Measurements from ENCODE around the gene HMCN1.

The HMCN1 gene

DNA sequence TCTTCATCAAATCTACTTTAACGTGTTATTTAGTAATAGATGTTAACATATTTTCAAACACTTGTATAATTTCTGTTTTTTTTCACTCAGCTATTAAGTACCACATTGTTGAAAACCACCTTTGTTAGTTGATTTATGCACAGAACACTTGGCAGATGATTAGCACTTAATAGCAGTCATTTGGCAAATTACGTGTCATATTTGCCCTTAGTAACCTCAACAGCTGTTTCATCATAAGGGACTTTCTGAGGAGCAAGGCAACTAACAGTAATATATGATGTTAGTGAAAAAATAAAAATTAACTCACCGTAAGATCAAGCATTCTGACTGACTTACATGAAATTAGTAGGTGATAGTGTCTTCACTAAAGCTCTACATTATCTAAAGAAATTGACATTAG is 186.4 kb downstream of the HMCN1 start:
- peak; percentile 88 for DNase-seq

DNA sequence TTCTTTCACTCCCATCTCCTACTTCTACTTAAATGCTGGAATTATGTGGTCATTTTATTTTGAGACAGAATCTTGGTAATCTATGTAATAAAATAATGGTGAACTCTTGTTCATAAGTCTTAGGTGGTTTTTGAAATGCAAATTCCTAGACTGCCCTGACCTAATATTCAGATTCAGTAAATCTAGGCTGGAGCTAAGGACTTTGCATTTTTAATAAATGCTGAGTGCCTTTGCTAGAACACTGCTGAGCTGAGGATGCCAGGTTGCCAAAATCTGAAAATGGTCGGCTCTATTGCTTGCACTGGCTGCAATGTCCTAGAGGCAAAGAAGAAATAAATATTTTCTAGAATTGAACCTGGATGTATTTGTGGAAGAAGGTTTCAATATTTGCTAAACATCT is 187.4 kb downstream of the HMCN1 start:
- DNase-seq, result no peak

DNA sequence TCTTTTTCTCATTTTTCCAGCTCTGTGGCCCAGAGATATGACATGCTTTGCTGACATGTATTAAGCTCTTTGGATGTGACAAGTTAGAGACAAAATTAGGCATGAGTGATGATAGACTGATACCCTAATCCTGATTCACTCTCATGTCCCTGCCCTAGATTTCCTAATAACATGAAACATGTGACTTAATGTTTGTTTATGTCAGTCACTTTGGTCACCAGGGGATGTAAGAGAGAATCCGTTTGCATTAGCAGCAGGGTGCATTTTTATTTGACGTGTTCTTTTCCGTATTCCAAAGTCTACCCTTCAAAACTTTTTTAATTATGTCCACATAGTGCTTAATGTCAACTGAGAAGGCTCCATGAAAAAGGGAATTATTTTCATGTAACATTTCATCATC is 192.4 kb downstream of the HMCN1 start:
- DNase-seq, result no peak

DNA sequence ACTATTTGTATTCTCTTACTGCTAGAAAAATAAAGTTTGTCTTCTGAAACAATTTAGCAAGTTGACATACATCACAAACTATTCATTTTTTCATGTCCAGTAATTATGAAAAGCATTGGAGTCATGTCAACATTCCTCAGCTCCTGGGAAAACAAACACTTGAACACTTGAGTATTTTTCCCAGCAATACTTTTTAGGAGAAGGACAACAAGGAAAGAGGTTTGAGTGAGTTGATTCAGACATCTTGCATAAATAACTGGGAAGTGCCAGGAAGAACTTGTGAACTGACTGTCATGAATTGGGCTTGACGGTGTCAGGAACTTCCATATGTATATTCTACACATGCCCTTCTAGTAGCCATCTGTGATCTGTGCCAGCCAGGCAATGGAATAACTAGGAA is 195.6 kb downstream of the HMCN1 start:
- no peak for DNase-seq

DNA sequence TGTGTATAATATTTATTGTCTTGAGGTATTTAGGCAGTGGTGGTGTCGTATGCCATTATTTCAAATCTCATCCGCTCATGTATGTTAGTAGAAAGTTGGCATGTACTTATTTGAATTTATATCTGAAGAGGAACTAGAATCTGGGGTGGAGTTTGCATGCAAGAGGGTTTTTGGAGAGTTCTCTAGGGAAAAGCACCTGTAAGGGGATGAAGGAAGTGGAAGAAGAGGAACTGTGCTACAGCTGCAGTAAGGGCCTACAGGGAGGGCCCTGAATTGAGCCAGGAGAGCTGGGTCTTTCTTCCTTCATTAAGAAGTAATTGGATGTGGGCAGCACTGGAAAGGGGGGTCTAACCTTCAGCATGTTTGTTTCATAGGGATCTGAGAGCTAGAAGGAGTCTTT is 197.2 kb downstream of the HMCN1 start:
- DNase-seq, result no peak

DNA sequence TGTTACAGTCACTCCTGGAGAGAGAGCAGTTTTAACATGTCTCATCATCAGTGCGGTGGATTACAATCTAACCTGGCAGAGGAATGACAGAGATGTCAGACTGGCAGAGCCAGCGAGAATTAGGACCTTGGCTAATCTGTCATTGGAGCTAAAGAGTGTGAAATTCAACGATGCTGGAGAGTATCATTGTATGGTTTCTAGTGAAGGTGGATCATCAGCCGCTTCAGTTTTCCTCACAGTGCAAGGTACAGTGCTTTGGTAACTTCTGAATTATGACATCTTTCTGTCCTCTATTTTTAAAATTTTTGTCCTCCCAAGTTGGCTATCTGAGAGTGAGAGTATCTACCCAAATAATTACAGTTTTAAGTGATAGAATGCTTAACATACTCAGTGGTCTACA is 199.4 kb downstream of the HMCN1 start:
- no peak for DNase-seq

DNA sequence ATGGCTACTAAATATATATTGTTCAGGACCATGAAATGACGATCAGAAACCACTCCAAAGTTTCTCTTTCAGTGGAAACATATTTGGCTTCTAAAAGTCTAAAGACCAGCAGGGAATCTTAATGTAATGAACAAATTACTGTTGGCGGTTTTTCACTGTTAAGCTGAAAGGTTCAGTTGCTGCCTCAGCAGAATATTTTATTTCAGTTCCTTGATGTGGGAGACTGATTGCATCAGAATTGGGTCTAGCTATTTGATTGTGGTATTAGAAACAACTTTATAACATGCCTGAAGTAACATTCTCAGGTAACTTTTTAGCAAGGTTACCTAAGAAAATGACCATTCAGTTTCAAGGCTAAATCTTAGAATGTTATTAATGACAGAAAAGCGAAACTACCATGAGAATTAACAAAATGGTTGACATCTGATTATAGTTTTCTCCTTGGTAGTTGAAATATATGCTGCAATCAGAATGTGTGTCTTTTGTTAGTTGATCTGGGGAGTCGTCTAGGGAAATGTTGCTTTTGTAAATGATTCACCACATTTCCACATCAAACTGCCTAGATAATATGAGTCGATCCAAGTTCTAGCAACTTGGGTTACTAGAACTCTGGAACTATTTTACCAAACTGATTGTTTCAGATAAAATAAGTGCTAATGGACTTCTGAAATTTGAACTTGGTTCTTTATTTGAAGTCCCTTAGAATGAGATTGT is 200.4 kb downstream of the HMCN1 start:
- DNase-seq, result no peak

DNA sequence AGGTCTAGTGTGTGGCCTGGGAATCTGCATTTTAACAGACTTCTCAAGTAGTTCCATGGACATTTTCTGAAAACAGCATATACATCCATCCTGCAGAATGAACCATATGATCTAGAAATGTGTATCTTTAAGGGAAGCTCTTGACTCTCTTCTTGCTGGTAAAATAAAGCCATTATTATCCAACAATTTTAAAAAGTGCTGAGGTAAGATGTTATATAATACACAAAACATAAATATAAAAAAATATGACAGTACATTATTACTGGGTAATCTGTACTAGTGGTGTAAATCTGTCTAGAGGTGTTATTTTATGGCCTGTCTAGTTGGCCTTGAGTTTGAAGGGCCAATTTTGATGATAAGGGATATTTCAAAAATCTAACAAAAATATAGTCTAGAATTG is 201.2 kb downstream of the HMCN1 start:
- no peak for DNase-seq

DNA sequence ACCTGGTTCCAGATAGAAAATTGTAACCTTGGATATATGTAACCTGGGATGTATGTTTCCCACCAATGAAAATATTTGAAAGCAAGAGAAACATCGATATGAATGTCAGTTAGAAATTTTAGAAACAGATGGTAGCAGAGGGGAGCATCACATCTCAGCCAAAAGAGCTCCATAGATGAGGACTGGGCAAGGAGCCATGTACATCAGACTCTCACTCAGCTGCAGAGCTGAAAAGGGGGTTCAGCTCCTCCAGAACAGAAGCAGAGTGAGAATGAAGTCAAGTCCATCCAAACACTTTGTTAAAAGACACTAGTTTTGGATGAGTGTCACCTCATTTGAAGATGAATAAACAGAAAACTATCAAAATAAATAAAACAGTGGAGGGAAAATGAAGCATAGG is 202.4 kb downstream of the HMCN1 start:
- DNase-seq, result peak; percentile 33

DNA sequence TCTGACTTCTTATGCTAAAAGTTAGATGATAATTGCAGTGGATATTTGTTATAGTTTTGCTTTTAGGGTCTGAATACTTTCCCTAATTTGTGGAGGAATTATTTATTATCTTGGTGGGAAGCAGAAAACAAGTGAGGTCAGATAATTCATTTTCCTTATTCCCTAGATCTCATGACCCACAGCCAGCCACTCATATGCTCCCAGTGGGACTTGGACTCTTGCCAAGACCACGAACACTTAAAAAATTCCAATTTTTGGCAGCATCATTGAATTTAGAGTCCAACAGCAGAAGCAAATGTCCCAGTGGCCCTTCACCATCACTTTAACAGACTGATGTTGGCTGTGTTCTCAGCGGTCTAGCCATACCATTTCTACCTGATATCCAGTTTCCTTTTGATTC is 204.2 kb downstream of the HMCN1 start:
- no peak for DNase-seq

DNA sequence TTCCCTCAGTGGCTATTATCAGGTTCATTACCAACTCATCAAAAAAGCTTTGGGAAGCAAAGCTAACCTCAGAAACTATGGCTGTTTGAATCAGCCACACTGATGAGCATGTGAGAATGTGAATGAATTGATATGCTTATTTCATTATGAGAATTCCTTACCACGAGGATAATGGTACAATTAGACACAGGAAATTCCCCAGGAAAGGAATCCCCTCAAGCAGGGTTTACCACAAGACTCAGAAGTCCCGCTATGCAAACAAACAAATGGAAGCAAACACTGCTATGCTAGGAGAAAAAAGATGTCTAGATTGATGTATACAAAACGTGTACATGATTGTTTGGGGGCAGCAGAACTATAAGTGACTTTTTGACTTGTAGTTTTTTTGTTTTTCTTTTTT is 205.0 kb downstream of the HMCN1 start:
- no peak for DNase-seq

DNA sequence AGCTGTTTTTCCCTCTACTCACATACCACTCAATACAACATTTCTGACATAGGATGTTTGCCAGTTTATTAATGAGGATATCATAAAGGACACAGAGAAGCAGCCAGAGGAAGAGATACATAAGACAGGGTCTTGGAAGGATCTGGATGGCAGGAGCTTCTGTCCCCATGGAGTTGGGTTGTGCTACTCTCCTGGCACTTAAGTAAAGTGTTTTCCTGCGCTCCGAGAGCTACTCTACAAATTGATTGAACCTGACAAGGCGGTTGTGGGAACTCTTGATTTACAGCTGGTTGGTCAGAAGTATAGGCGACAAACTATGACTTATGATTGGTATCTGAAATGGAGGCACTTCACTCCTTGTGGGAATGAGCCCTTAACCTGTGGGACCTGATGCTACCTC is 208.8 kb downstream of the HMCN1 start:
- no peak for DNase-seq

DNA sequence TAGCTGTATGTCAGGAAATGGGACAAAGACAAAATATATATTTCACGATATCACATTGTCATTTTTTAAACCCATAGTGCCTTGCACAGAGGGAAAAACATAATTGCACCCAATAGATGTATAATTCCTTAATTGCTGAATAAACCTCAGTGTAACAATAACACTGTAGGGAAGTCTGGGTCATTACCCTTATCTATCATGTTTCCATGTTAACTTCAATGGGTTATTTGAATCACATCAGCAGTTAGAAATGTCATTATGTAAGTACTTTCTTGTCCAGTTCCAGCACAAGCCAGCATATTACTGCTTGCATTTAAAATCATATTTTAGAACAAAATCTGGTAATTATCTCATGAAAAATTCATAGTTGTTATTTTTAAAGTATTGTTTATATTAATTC is 222.7 kb downstream of the HMCN1 start:
- no peak for DNase-seq

DNA sequence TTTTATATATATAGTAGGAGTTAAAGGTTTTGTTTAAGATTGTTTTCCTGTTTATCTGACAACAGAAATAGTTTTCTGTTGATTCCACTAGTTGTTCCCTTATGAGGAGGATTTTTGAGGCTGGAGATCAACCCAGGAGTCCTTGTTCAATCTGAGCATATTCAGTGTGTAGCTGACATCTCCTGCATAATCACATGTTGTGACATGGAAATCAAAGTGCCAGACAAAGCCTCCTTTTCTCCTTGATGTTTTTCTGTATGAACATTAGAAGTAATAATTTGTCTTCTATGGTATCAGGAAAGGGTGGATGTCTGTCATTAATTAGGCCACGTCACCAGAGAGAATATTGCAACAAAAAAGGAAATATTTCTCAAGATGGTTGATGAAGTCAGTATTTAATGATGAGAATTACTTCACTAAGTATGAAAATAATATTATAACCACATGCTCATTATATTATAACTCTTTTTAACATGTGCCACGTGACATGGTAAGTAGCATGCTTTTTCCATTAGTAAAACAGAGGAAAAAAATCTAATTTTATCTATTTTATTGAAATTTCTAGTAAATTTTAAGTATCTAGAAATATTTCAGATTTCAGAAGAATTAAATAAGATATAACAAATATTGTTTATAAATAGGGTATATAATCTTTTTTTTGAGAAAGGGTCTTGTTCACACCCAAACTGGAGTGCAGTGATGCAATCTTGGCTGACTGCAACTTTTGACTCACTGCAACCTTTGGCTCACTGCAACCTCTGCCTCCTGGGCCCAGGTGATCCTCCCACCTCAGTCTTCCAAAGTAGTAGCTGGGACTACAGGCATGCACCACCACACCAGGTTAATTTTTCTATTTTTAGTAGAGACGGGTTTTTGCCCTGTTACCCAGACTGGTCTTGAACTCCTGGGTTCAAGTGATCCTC is 223.5 kb downstream of the HMCN1 start:
- DNase-seq, result no peak

DNA sequence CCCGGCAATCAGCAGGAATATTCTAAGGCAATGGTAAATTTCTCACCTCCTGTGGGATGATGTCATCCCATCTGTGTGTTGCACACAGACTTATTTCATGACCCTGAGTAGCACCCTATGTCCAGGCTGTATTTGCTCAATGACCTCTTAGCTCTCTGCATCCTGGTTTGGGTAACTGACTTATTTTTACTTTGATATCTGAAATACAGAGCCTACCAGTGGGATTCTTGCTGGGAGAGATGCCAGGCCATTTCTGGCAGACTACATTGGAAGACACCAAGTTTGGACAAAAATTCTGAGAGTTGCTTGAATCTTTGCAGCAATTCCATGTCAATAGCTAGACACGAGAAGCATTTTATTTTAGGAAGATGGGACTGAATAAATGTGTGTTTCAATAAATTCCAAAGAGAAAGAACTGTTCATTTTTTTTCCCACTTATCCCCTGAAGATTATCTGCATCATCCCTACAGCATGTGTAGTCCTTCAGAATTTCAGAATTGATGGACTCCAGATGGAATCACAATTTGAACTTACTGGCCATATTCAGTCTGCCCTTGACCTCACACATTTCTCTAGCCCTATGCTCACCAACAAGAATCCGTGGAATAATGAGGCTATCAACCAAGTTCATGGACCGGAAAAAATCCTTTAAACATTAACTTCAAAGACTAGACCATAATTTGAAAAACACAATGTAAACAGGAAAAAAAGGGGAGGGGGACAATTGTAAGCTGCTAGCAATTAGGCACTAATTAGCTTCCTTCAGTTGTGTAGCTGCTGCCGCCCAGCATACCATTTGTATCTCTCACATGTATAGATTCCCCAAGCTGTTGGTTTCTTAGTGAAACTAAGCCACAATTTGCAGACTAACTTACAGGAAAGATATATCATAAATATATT is 226.5 kb downstream of the HMCN1 start:
- peak; percentile 56 for DNase-seq

DNA sequence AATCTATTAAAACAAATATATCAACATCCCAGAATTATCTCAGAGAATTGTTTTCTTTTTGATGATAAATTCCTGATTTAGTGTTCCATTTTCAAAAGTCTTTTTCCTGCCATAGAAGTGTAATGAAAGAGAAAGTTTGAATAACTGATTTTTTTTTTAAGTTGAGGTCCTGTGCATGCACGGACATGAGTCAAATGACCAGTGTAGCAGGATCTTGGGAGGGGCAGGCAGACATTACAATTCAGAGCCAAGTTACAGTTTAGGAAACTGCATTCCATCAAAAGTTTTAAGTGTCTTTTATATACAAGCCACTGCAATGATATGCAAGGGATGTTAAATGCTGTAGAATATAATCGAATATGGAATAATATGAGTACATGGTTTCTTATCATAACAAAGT is 227.5 kb downstream of the HMCN1 start:
- DNase-seq, result no peak

DNA sequence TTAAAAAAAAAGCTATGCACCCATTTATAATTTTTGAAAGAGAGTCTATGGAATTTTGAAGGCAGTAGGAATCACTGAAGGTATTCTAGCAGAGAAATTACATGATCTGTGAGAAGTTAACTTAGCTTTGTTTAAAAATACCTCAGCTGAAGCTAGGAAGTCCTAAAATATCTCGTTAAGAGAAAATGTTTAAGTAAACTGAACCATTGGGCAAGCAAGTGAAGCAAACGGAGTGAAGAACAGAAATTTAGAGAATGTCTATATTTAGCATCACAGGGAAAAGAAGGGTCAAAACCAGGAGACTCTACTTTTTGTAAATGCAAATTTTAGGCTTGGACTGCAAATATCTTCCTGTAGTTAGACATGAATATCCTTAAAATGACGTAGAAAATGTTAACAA is 230.8 kb downstream of the HMCN1 start:
- no peak for DNase-seq

DNA sequence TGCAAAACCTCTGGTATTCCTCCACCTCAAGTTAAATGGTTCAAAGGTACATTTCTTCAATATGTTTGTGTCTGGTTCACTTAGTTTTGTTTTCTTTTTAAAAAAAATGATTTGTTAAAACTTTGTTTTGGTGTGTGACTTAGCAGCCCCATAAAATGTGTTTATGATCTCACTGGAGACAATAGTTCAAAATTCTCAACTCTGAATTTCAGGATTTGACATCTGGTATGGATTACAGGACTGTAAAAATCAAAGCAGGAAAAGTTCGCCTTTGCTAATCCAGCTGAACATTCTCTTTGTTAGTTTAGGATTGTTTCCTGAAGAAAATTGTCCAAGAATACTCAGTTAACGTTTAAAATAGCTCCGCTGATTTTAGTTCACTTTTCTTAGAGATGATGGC is 231.7 kb downstream of the HMCN1 start:
- no peak for DNase-seq

DNA sequence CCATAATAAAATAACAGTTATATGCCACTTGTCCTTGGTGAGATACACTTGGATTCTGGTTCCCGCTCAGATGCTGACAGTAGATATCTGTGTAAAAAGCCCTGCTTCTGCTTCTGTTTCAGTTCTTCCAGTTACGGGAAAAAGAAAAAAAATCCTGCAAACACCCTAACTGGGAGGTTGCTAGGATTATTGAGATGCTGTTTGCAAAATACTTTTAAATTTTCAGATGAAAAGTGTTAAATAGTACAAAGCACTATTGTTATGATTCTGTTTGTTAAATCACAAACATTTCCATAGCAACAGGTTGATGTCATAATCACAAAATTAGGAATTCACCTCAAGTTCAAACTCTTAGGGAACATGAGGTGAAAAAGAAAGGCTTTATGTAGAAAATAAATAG is 232.3 kb downstream of the HMCN1 start:
- DNase-seq, result no peak

DNA sequence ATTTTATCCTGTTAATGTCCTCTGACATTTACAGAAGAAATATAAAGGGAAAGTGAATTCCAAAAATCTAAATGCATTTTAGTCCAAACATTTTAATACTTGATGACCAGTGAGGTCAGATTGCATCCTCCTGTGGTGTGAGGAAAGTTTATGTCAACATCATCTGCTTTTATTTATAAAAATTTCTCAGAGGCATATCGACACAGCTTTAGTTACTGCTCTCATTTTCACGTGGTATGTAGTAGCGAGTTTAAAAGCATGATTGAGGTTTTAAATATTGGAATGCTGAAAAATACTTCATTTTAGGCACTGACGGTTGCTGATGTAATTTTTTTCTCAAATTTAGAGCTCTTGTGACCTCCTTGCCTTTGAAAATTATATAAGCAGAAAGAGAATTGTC is 234.8 kb downstream of the HMCN1 start:
- DNase-seq, result no peak

DNA sequence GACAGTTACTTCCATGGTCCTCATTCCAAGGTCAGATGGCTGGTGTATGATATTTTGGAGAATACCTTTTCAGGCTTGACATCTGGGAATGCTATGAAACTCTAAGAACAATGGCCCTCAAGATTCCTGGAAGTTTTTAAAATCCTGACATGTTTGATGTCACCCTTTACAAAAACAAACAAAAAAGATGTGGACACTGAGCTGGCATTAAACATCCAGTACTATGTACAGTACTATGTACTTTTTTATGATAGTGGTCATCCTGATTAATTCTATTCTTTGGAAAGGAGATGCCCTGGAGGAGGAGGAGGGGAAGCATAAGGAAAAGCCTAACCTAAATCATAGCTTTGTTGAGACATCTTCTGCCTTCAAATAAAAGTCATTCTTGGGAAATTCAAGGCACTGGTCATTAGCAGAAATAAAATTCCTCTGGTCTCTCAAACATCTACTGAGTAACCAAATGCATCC is 235.4 kb downstream of the HMCN1 start:
- DNase-seq, result no peak

DNA sequence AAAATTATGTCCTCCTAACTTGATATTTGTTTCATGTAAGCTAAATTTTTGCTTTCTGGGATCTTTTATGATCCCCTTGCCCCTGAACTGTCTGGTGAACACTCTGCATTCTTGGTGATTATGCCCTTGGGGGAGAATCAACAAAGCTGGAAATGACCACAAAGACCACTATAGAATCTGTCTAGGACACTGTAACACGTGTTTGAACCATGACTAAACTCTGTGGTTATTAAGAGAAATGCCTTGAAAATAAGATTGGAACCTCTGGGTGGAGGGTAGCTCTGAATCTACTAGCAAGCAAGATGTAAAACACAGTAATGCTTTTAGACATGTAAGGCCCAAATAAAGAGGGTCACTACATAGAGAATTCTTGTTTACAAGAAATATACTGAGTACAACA is 237.5 kb downstream of the HMCN1 start:
- no peak for DNase-seq

DNA sequence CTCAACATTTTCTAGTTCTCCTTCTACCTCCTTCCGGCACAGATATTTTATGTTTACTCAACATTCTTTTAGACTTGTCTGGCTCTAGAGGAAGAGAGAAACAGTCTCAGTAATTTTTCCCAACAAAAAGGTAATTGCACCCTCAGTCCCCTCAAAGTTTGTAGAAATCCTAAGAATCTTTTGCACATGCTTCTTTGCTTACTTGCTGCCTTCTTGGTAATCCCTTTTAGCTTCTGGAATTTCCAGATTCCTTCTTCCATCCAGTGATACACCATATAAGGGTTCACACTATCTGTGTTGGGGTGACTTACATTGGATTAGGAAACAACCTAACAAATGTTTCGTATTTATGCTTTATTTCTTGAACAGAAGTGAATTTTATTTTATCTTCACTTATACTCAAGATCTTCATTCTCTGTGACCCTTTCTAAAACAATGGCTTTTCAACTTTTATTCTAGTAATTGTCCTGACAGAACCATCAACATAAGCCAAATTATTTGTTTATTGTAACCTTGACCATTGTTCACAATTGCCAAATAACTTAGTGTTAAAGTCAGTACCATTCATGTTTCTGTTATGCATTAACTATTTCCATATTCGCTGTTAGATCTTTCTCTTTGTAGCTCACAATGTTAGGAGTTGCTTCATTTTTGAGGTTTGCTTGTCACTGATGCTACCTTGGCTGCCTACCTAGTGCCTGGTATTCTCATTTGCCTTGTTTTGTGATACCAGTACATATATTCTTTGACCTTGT is 238.1 kb downstream of the HMCN1 start:
- no peak for DNase-seq
